ENCODE data around the gene GSN. TPM values are rescaled to one million over a fixed set of nuclear protein-coding genes. Genes with fewer than 3 reads are reported as not detected.

Gene GSN
- total and polyA plus RNA-seq, 2 of the 13 experiments (the other 11 are each of a cell fraction or from before 2014, with no cell fraction given), result 294 to 307 TPM

- no peak for TF ChIP-seq ZNF441 (CRISPR knock-in tag; IDR thresholded peaks at IDR 0.05; ENCODE audit: borderline replicate concordance)
- no peak for TF ChIP-seq ARNT2 (CRISPR knock-in tag; IDR thresholded peaks at IDR 0.05; ENCODE audit: low read depth)
- peak; percentile 67; the same call in 1 of the 2 replicates for TF ChIP-seq HHEX (CRISPR knock-in tag; IDR thresholded peaks at IDR 0.05)
- peak; percentile 42; the same call in 1 of the 2 replicates for TF ChIP-seq KAT7 (CRISPR knock-in tag; IDR thresholded peaks at IDR 0.05; ENCODE audit: borderline replicate concordance)
- TF ChIP-seq ZBTB34 (CRISPR knock-in tag; IDR thresholded peaks at IDR 0.05), result no peak
- TF ChIP-seq RXRB (CRISPR knock-in tag; IDR thresholded peaks at IDR 0.05; ENCODE audit: borderline replicate concordance), result peak; percentile 84
- TF ChIP-seq SOX13 (IDR thresholded peaks at IDR 0.05), result no peak
- TF ChIP-seq SOX13 (CRISPR knock-in tag; conservative IDR thresholded peaks at IDR 0.05 in 1 of 2, IDR thresholded peaks at IDR 0.05 in 1 of 2), result peak in 1 of 2 experiments; percentile 79; a peak in 2 of 4 replicates
- peak; percentile 99 for TF ChIP-seq ZNF205 (CRISPR knock-in tag; IDR thresholded peaks at IDR 0.05)
- no peak for TF ChIP-seq RFXAP (CRISPR knock-in tag; IDR thresholded peaks at IDR 0.05; ENCODE audit: borderline replicate concordance)
- peak; percentile 67; the same call in 1 of the 2 replicates for TF ChIP-seq ZNF12 (CRISPR knock-in tag; IDR thresholded peaks at IDR 0.05)
- peak; percentile 79; the same call in 1 of the 2 replicates for TF ChIP-seq ZNF609 (CRISPR knock-in tag; IDR thresholded peaks at IDR 0.05; ENCODE audit: borderline replicate concordance)
- TF ChIP-seq HDAC2 (CRISPR knock-in tag; IDR thresholded peaks at IDR 0.05), result peak; percentile 61; the same call in 1 of the 2 replicates
- TF ChIP-seq ZNF550 (CRISPR knock-in tag; IDR thresholded peaks at IDR 0.05; ENCODE audit: borderline replicate concordance), result no peak
- no peak for TF ChIP-seq ZMAT3 (CRISPR knock-in tag; conservative IDR thresholded peaks at IDR 0.05)
- TF ChIP-seq TBP (CRISPR knock-in tag; IDR thresholded peaks at IDR 0.05), result no peak
- no peak for TF ChIP-seq KDM5A (IDR thresholded peaks at IDR 0.05; ENCODE audit: borderline replicate concordance, low read length)
- TF ChIP-seq HNF4G (IDR thresholded peaks at IDR 0.05; ENCODE audit: borderline replicate concordance, low read depth, low read length), result peak; percentile 52; the same call in 1 of the 2 replicates
- no peak for TF ChIP-seq HNF4G (CRISPR knock-in tag; IDR thresholded peaks at IDR 0.05; ENCODE audit: borderline replicate concordance, low read depth)
- no peak for TF ChIP-seq ATF6 (CRISPR knock-in tag; conservative IDR thresholded peaks at IDR 0.05)
- TF ChIP-seq, protein P1, sequence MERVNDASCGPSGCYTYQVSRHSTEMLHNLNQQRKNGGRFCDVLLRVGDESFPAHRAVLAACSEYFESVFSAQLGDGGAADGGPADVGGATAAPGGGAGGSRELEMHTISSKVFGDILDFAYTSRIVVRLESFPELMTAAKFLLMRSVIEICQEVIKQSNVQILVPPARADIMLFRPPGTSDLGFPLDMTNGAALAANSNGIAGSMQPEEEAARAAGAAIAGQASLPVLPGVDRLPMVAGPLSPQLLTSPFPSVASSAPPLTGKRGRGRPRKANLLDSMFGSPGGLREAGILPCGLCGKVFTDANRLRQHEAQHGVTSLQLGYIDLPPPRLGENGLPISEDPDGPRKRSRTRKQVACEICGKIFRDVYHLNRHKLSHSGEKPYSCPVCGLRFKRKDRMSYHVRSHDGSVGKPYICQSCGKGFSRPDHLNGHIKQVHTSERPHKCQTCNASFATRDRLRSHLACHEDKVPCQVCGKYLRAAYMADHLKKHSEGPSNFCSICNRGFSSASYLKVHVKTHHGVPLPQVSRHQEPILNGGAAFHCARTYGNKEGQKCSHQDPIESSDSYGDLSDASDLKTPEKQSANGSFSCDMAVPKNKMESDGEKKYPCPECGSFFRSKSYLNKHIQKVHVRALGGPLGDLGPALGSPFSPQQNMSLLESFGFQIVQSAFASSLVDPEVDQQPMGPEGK (CRISPR knock-in tag; IDR thresholded peaks at IDR 0.05), result no peak
Observed at GRCh38 chr9:121368138-121368522, 100.2 kb downstream of the GSN start (continued).

All from HepG2 (cell line).